Measurements from ENCODE around the gene RFPL1.
"Not testable (repeated sequence)": the region's sequence is repeated elsewhere in the genome, so short reads cannot be mapped to it uniquely, and the experiment has no call there.

Gene RFPL1

GRCh38 chr22:29438283-29438682 is at the start of gene RFPL1:
Gene RFPL1 (plus strand): TSS chr22:29438583.
- DNase-seq: not testable (repeated sequence)

DNA sequence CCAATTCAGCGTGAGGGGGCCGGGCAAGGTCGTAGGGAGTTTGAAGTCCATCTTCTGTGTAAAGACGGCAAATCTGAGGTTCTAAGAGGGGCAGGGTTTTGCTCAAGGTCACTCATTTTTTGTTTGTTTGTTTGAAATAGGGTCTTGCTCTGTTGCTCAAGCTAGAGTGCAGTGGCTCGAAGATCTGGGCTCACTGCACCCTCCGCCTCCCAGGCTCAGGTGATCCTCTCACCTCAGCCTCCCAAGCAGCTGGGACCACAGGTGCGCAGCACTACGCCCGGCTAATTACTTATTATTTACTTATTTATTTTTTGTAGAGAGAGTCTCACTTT is 49.7 kb upstream of the RFPL1 start:
- no peak for DNase-seq

- DNase-seq: no peak
Measured at GRCh38 chr22:29390270-29390669, 48.1 kb upstream of the RFPL1 start.

DNA sequence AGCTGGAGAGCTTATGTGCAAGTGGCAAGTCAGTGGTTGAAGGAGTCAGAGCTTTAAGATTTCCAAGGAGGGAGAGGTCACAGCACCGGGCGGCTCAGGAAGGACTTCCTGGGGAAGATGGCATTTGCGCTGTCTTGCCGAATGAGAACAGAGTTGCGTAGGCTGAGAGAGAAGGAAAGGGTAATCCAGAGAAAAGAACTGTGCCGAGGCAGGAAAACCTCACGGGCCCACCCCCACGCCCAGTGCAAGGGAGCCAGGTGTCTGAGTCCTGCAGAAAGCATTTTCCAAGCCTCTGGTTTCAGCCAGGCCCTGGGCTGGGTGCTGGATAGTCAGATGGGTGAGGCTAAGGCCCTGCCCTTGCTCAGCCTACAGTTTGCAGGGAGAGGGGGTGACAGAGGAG is 46.8 kb upstream of the RFPL1 start:
- DNase-seq: no peak

GRCh38 chr22:29393019-29393608 is 45.3 kb upstream of the RFPL1 start:
- no peak for DNase-seq

- DNase-seq: peak; percentile 68
Measured at GRCh38 chr22:29394931-29395581, 43.3 kb upstream of the RFPL1 start.

- DNase-seq: no peak
Measured at GRCh38 chr22:29396126-29396525, 42.3 kb upstream of the RFPL1 start.

- no peak for DNase-seq
Measured at GRCh38 chr22:29397791-29398190, 40.6 kb upstream of the RFPL1 start.

- no peak for DNase-seq
Measured at GRCh38 chr22:29400576-29400975, 37.8 kb upstream of the RFPL1 start.

DNA sequence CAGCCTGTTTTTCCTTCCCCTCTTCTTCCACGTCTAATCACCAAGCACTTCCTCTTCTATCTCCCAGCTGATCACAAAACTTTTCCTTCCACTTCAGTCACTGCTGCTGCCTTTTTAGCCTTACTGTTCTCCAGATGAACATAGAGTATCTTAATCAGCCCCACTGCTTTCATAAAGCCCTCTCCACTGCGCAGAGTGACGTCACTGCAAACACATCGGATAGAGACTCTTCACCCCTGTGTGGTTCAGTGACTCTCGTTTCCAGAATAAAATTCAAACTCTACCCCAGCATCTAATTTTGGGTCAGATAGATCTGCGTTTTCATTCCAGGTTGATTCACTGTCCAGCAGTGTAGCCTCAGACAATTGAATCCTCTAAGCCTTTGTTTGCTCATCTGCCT is 36.8 kb upstream of the RFPL1 start:
- DNase-seq: not testable (repeated sequence)

- no peak for DNase-seq
Measured at GRCh38 chr22:29408940-29409339, 29.4 kb upstream of the RFPL1 start.

GRCh38 chr22:29411569-29412211 is 26.7 kb upstream of the RFPL1 start:
- DNase-seq: not testable (repeated sequence)

GRCh38 chr22:29412772-29413171 is 25.6 kb upstream of the RFPL1 start:
- not testable (repeated sequence) for DNase-seq

DNA sequence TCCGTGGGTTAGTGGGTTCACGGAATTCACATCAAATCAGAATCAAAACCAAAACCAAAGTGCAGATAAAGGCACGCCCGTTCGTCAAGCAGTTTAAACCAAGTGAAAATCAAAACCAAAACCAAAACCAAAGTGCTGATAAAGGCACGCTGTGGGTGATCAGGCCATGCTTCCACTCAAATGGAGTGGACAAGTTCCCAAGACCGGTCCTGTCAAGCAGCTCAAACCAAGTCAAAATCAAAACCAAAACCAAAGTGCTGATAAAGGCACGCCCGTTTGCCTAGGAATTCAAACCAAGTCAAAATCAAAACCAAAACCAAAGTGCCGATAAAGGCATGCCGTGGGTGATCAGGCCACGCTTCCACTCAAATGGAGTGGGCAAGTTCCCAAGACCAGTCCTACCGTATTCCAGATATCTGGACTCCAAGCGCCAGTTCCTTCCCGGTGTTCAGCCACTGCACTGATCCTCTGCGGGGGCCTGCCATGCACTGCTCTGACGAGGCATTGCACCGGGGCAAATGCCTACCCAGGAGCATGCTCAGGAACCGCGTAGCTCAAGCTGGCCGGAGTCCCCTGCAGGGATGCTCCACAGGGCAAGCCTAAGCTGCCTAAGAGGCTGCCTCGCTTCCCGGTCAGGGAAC is 23.3 kb upstream of the RFPL1 start:
- peak; percentile 50 for DNase-seq

DNA sequence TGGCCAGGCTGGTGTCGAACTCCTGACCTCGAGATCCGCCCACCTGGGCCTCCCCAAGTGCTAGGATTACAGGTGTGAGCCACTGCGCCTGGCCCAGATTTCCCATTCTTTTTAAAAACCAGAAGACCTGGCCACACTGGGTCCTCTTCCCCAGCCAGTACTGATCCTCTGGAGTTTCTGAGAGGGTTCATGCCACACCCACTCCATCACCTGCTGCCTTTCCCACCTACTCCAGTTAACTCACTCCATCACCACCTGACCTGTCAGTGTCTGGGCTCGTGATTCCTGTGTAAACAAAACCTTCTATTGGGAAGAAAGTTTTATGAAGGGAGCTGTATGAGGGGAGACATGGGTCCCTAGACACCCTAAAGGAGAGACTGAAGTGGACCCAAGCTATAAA is 19.7 kb upstream of the RFPL1 start:
- not testable (repeated sequence) for DNase-seq

DNA sequence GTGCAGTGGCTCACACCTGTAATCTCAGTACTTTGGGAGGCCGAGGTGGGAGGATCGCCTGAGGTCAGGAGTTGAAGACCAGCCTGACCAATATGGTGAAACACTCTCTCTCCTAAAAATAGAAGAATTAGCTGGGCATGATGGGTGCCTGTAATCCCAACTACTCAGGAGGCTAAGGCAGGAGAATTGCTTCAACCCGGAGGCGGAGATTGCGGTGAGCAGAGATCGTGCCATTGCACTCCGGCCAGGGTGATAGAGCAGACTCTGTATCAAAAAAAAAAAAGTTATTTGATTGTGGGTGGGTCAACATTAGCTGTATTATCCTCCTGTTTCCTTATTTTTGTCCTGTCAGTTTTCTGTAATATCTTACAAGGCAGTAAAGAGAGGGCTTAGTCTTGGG is 11.9 kb upstream of the RFPL1 start:
- no peak for DNase-seq

DNA sequence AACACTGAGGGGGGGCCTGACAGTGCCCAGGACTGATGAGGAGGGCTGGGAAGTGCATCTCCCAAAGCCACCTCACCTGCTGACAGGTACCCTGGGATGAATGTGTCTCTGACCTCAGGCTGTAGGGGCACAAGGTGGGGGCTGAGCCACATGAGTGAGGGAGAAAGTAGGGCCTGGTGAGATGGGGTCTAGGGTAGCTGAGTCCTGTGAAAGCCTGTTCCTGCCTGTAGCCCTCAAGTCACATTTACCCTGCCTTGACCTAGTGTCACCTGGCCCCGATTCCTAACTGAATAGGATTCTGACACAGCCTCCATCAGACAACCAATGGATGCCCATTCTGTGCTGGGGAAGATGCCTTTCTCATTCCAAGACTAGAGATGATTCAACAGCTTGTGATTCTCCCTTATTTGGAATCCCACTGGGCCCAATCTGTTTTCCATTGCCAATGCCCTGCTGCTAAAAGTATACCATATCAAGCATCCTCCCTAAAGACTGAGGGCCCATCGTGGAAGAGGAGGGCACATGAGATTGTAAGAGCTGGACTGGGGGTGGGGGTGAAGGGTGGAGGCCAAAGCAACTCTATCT is 11.1 kb upstream of the RFPL1 start:
- DNase-seq: no peak

DNA sequence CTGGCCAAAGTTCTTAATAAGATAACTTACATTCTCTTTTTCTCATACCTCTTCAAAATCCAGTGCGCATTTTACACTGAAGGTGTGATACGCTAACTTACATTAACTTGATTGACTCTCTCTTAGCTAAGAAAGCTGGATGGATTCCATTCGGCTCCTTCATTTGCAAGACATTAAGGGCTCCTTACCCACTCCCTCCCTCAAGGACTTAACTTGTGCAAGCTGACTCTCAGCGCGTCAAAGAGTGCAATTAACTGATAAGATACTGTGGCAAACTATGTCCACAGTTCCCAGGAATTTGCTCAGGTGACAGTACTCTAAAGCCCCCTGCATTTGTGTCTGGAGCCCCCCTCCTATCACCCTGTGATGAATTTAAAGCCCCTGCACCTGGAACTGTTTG is 6.4 kb upstream of the RFPL1 start:
- DNase-seq: no peak

GRCh38 chr22:29433856-29434255 is 4.5 kb upstream of the RFPL1 start:
- DNase-seq: no peak

- DNase-seq: no peak
Measured at GRCh38 chr22:29434288-29434687, 4.1 kb upstream of the RFPL1 start.

GRCh38 chr22:29435236-29436136 is 2.9 kb upstream of the RFPL1 start:
- no peak for DNase-seq

DNA sequence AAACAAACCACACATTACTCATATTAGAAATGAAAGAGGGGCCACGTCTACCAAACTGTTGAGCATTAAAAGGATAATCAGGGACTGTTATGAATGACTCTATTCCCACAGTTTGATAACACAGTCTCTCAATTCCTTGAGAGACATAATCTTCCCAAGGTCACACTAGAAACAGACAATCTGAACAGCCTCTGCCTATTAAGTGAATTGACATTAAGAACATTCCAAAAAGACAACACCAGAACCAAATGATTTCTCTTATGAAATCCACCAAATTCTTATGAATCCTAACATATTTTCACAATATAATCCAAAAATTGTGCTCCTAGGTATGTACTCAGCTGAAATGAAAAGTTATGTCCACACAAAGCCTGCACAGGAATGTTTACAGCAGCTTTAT is 4.6 kb downstream of the RFPL1 start:
- no peak for DNase-seq

DNA sequence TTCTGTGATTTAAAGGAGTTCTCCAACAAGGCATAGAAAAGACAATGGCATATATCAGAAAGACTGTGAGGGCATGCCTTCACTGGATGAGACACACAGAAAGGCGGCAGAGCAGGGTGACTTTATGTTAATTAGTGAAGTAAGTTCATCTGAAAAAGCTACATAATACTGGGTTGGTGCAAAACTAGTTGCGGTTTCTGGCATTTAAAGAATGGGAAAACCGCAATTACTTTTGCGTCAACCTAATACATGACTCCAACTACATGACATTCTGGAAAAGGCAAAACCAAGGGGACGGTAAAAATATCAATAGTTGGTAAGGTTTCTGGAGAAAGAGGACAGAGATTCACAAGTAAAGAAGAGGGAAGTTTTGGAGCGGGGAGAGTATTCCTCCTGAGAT is 5.1 kb downstream of the RFPL1 start:
- no peak for DNase-seq
